Measurements from ENCODE around the gene SLCO6A1. TPM values are rescaled to one million over a fixed set of nuclear protein-coding genes. Genes with fewer than 3 reads are reported as not detected.

Gene SLCO6A1, protein sequence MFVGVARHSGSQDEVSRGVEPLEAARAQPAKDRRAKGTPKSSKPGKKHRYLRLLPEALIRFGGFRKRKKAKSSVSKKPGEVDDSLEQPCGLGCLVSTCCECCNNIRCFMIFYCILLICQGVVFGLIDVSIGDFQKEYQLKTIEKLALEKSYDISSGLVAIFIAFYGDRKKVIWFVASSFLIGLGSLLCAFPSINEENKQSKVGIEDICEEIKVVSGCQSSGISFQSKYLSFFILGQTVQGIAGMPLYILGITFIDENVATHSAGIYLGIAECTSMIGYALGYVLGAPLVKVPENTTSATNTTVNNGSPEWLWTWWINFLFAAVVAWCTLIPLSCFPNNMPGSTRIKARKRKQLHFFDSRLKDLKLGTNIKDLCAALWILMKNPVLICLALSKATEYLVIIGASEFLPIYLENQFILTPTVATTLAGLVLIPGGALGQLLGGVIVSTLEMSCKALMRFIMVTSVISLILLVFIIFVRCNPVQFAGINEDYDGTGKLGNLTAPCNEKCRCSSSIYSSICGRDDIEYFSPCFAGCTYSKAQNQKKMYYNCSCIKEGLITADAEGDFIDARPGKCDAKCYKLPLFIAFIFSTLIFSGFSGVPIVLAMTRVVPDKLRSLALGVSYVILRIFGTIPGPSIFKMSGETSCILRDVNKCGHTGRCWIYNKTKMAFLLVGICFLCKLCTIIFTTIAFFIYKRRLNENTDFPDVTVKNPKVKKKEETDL
- total RNA-seq: not detected
- under 1 TPM in 2 of 3 donors, not detected in 1; 0.20 to 0.56 TPM for polyA plus RNA-seq
- long read RNA-seq, donor 1: 0 reads
- long read RNA-seq, donor 2: 0 reads
- long read RNA-seq, donor 3: 0 reads
- long read RNA-seq, donor 4: 0 reads
- long read RNA-seq, donor 5: 0 reads
- long read RNA-seq, donor 6: 0 reads
- long read RNA-seq, donor 7: 0 reads
- long read RNA-seq, donor 8: 0 reads
- long read RNA-seq, donor 9: 0 reads
- long read RNA-seq, donor 10: 0 reads

DNA sequence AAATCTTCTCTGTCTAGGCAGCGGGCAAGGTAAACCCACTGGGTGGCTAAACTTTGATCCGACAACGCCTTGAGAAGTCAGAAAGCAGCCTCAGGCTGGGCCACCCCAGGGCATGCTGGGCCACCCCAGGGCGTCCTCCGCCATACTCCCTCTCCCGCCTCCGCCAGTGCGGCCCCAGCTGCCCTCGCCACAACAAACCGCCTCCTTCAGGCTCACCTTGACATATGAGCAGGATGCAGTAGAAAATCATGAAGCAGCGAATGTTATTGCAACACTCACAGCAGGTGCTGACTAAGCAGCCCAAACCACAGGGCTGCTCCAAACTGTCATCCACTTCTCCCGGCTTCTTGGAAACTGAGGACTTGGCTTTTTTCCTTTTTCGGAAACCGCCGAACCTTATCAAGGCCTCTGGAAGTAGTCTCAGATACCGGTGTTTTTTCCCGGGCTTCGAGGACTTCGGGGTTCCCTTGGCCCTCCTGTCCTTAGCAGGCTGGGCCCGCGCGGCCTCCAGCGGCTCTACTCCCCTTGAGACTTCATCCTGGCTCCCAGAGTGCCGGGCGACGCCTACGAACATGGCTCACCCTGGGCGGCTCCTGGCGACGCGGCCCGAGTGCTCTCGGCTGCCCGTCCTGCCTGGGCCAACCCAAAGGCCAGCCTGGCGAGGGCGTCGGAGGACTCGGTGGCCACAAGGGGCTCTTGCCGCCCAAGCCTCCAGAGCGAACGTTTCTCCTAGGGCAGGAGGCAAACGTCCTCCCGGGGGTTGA, at the start of gene SLCO6A1:
Gene SLCO6A1 (minus strand): TSS at position 731 of the 764 bp plus-strand sequence. CDS start 157 bp downstream, at position 574.
- Histone ChIP-seq H3K36me3 (replicated peaks in 1 of 2) (no peaks in the 10 kb centered on the region), H3K9me3 (replicated peaks in 1 of 3) (no peaks in the 10 kb centered on the region), H3K4me3 (no peak within 1 kb of the TSS), H3K27ac (no peak within 1 kb of the TSS), H3K4me1 (replicated peaks in 1 of 2) (no peaks in the 10 kb centered on the region), H3K27me3 (no peaks in the 10 kb centered on the region)
- intact Hi-C loops (cut with DNase I): no loop called here
- WGBS, 4 donors: 88 to 92% (median 91%) methylated on average over 42 to 43 of the region's 43 CpGs
- no peak for DNase-seq
- no peak for TF ChIP-seq POLR2A (IDR thresholded peaks at IDR 0.05)
- TF ChIP-seq, protein P1, sequence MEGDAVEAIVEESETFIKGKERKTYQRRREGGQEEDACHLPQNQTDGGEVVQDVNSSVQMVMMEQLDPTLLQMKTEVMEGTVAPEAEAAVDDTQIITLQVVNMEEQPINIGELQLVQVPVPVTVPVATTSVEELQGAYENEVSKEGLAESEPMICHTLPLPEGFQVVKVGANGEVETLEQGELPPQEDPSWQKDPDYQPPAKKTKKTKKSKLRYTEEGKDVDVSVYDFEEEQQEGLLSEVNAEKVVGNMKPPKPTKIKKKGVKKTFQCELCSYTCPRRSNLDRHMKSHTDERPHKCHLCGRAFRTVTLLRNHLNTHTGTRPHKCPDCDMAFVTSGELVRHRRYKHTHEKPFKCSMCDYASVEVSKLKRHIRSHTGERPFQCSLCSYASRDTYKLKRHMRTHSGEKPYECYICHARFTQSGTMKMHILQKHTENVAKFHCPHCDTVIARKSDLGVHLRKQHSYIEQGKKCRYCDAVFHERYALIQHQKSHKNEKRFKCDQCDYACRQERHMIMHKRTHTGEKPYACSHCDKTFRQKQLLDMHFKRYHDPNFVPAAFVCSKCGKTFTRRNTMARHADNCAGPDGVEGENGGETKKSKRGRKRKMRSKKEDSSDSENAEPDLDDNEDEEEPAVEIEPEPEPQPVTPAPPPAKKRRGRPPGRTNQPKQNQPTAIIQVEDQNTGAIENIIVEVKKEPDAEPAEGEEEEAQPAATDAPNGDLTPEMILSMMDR (IDR thresholded peaks at IDR 0.05): no peak

DNA sequence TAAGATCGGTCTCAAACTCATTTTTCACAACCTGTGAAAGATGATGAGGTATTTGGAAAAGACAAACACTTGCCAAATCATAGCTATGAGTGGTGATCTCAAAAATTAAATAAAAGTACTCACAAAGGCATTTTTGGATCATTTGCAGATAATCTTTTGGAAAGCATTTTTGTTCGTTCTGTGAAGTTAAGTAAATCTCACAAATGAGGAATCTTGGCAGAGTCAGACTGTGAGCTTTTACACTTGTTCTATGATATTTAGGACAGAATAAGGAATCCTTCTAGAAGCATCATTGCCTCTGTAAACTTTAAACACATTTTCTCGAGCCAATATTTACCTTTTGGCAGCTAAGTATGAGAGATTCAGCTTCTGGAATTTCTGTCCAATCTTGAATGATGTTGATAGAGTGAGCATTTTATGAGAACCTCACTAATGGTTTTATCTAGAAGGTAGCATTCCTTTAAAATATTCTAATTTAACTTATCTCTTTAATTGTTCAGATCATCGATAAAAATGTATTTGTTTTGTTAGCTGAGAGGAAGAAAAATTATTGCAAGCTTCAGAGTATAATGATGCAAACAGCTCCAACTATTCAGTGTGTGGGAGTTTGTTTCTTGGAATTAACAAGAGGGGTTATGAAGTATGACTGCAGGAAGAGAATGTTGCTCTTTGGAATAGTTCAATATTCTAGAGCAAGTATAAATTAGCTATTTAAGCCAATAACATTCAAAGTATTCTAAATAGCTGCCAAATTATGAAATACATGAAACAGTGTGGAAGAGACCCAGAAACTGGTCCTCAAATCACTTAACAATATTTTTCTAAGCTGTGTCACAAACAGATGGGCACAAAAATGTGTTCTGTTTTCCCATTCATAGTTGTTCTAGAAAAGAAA, 48.6 kb upstream of the SLCO6A1 start:
- TF ChIP-seq, protein P1 (IDR thresholded peaks at IDR 0.05): no peak
- TF ChIP-seq POLR2A (IDR thresholded peaks at IDR 0.05): no peak
- Histone ChIP-seq H3K27me3 (no peaks in the 10 kb centered on the region), H3K36me3 (replicated peaks in 1 of 2) (no peaks in the 10 kb centered on the region), H3K4me3 (no peak overlapping the region), H3K9me3 (replicated peaks in 1 of 3) (no peaks in the 10 kb centered on the region), H3K4me1 (replicated peaks in 1 of 2) (no peaks in the 10 kb centered on the region), H3K27ac (no peak overlapping the region)
- no peak for DNase-seq
- 54 to 66% (median 62%) methylated on average over 4 of the region's 4 CpGs for WGBS, 4 donors
- intact Hi-C loops (cut with DNase I): no loop called here

DNA sequence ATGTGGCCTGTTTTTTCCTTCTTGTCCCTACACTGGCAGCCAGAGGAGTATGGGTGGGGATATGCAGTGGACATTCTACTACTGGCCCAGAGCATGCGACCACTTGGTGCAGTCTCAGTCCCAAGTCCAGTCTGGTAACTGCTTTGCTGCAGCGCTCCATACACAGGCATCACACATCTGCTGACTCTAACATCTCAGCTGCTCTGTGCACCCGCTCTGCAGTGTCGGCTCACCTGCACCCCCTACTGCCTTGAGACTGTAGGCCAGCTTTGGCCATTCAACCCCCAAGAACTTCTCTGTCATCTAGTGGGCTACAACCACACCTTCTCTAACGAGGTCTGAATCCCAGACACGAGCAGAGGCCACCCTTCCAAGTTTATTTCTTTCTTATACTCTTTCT, 46.4 kb upstream of the SLCO6A1 start:
- WGBS, 4 donors: 68 to 80% (median 79%) methylated on average over 6 of the region's 6 CpGs
- intact Hi-C loops (cut with DNase I): no loop called here

More for the DNA sequence above, 46.4 kb upstream of the SLCO6A1 start:
- Histone ChIP-seq H3K4me3 (no peak overlapping the region), H3K36me3 (replicated peaks in 1 of 2) (no peaks in the 10 kb centered on the region), H3K27me3 (no peaks in the 10 kb centered on the region), H3K27ac (no peak overlapping the region), H3K4me1 (replicated peaks in 1 of 2) (no peaks in the 10 kb centered on the region), H3K9me3 (replicated peaks in 1 of 3) (no peaks in the 10 kb centered on the region)
- peak in 1 of 7 donors; percentile 62 for DNase-seq
- TF ChIP-seq, protein P1 (IDR thresholded peaks at IDR 0.05): no peak
- no peak for TF ChIP-seq POLR2A (IDR thresholded peaks at IDR 0.05)
